IMR-90 (cell line): ENCODE data around the gene ATP5PD. TPM values are rescaled to one million over a fixed set of nuclear protein-coding genes. Genes with fewer than 3 reads are reported as not detected.

Source experiments
- ATAC-seq: fragments of 200-7000 bp; cut with Tn5 transposase; 2 replicates; pipeline ENCODE4 v1.9.1; 2020; ENCODE audit warnings: low read depth, mild to moderate bottlenecking, moderate library complexity
- BruUV-seq: library from RNA; stranded (reverse); fragments of 400-500 nt; replicated peaks from 2 replicates; lab custom pipeline; 2021; lab: Mats Ljungman, UMichigan
- CTCF ChIA-PET: fragments of 300-600 bp; formaldehyde crosslinking; extraction: SDS; loops from one replicate; lab custom pipeline; 2021; ENCODE audit warnings: antibody characterized with exemption; lab: Yijun Ruan, JAX
- POLR2A ChIA-PET: fragments of 300-600 bp; sonication (Branson Sonifier 250); formaldehyde crosslinking; loops from one replicate; lab custom pipeline; 2022; ENCODE audit warnings: antibody characterized with exemption; ENCODE audit not compliant: unreplicated experiment; lab: Charles Lee
- DNase-seq: peaks from one replicate; pipeline ENCODE4 v3.0.0; 2013
- H2AFZ ChIP-seq: replicated peaks from 2 replicates; pipeline ENCODE3; 2013; ENCODE audit warnings: low read length, mild to moderate bottlenecking; ENCODE audit not compliant: poor library complexity
- H2AK5ac ChIP-seq: 2 replicates; pipeline ENCODE4 v1.6.1; 2013; ENCODE audit warnings: low read depth, low read length, inconsistent platforms
- H2AK9ac ChIP-seq: replicated peaks from 2 replicates; pipeline ENCODE3; 2013; ENCODE audit warnings: mild to moderate bottlenecking, low read depth, low read length, moderate library complexity; ENCODE audit not compliant: poor library complexity
- H2BK120ac ChIP-seq: 2 replicates; pipeline ENCODE4 v1.6.1; 2013; ENCODE audit warnings: low read depth, low read length, inconsistent platforms
- H2BK15ac ChIP-seq: 3 replicates; pipeline ENCODE4 v1.6.1; 2013; ENCODE audit warnings: low read depth, low read length, inconsistent platforms
- H2BK20ac ChIP-seq: 2 replicates; pipeline ENCODE4 v1.6.1; 2013; ENCODE audit warnings: low read depth, mild to moderate bottlenecking, inconsistent platforms, low read length, moderate library complexity
- H2BK5ac ChIP-seq: 2 replicates; pipeline ENCODE4 v1.6.1; 2013; ENCODE audit warnings: mild to moderate bottlenecking, low read depth, low read length, inconsistent platforms; ENCODE audit not compliant: poor library complexity, severe bottlenecking
- H3K14ac ChIP-seq: replicated peaks from 2 replicates; pipeline ENCODE4 v1.6.1; 2013; ENCODE audit warnings: low read depth, low read length, inconsistent platforms
- H3K18ac ChIP-seq: 2 replicates; pipeline ENCODE4 v1.6.1; 2013; ENCODE audit warnings: low read depth, low read length, control low read depth
- H3K23ac ChIP-seq: 2 replicates; pipeline ENCODE4 v1.6.1; 2013; ENCODE audit warnings: low read depth, low read length, inconsistent platforms
- H3K27ac ChIP-seq: 2 replicates; pipeline ENCODE4 v1.5.1; 2013; ENCODE audit warnings: mild to moderate bottlenecking, control low read depth, low read length; ENCODE audit not compliant: insufficient read depth
- H3K27me3 ChIP-seq: 2 replicates; pipeline ENCODE4 v1.6.1; 2013; ENCODE audit warnings: low read length; ENCODE audit not compliant: control insufficient read depth, insufficient read depth
- H3K36me3 ChIP-seq: 2 replicates; pipeline ENCODE4 v1.6.1; 2013; ENCODE audit warnings: low read length, mixed read lengths; ENCODE audit not compliant: control insufficient read depth, insufficient read depth
- H3K4ac ChIP-seq: 2 replicates; pipeline ENCODE4 v1.6.1; 2013; ENCODE audit warnings: low read depth, low read length, inconsistent platforms
- H3K4me1 ChIP-seq: 2 replicates; pipeline ENCODE4 v1.6.1; 2013; ENCODE audit warnings: low read length, mixed read lengths; ENCODE audit not compliant: control insufficient read depth, insufficient read depth
- H3K4me2 ChIP-seq: 2 replicates; pipeline ENCODE4 v1.6.1; 2013; ENCODE audit warnings: low read depth, mild to moderate bottlenecking, control low read depth, low read length, moderate library complexity
- H3K4me3 ChIP-seq: 2 replicates; pipeline ENCODE4 v1.5.1; 2013; ENCODE audit warnings: low read depth, mild to moderate bottlenecking, control low read depth, low read length, moderate library complexity; ENCODE audit not compliant: insufficient read depth
- H3K56ac ChIP-seq: 2 replicates; pipeline ENCODE4 v1.6.1; 2013; ENCODE audit warnings: low read length, inconsistent platforms; ENCODE audit not compliant: insufficient read depth; ENCODE audit errors: extremely low read depth
- H3K79me1 ChIP-seq, 2 experiments: 2 replicates each; pipeline ENCODE4 v1.6.1; 2013; ENCODE audit warnings: low read length in 2 of 2, inconsistent platforms in 1 of 2, low read depth in 1 of 2
- H3K9ac ChIP-seq: 2 replicates; pipeline ENCODE4 v1.6.1; 2013; ENCODE audit warnings: low read depth, low read length, control low read depth
- H3K9me1 ChIP-seq: 2 replicates; pipeline ENCODE4 v1.6.1; 2013; ENCODE audit warnings: low read length, inconsistent platforms; ENCODE audit not compliant: insufficient read depth
- H3K9me3 ChIP-seq: 2 replicates; pipeline ENCODE4 v1.6.1; 2013; ENCODE audit warnings: low read length; ENCODE audit not compliant: control insufficient read depth, insufficient read depth
- H4K20me1 ChIP-seq: 2 replicates; pipeline ENCODE4 v1.6.1; 2013; ENCODE audit warnings: low read length, inconsistent platforms; ENCODE audit not compliant: insufficient read depth
- H4K5ac ChIP-seq: 2 replicates; pipeline ENCODE4 v1.6.1; 2013; ENCODE audit warnings: mild to moderate bottlenecking, low read depth, low read length, control low read depth
- H4K8ac ChIP-seq, 2 experiments: 2 replicates each; pipeline ENCODE4 v1.6.1; 2013; ENCODE audit warnings: low read depth in 2 of 2, low read length in 2 of 2, control low read depth in 1 of 2, inconsistent platforms in 1 of 2
- H4K91ac ChIP-seq: 2 replicates; pipeline ENCODE4 v1.6.1; 2013; ENCODE audit warnings: low read depth, low read length, inconsistent platforms; ENCODE audit not compliant: insufficient read depth
- FOS ChIP-seq: fragments of 150-350 bp; IDR thresholded peaks from 2 replicates; pipeline ENCODE4 v1.6.1; 2016; ENCODE audit warnings: low read depth, low read length
- MAZ ChIP-seq: IDR thresholded peaks from 2 replicates; pipeline ENCODE4 v1.6.1; 2012; ENCODE audit warnings: low read depth, mild to moderate bottlenecking, low read length, improper control_type of control experiment, moderate library complexity, borderline replicate concordance
- NFE2L2 ChIP-seq: fragments of 150-350 bp; IDR thresholded peaks from 2 replicates; pipeline ENCODE4 v1.6.1; 2016; ENCODE audit warnings: low read depth, mild to moderate bottlenecking, low read length
- POLR2A ChIP-seq: IDR thresholded peaks from 2 replicates; pipeline ENCODE4 v1.6.1; 2012; ENCODE audit warnings: mild to moderate bottlenecking, low read depth, low read length
- RAD21 ChIP-seq: IDR thresholded peaks from 2 replicates; pipeline ENCODE4 v1.6.1; 2012; ENCODE audit warnings: low read length, improper control_type of control experiment
- RFX5 ChIP-seq: IDR thresholded peaks from 2 replicates; pipeline ENCODE4 v1.8.0; 2012; ENCODE audit warnings: low read depth, mild to moderate bottlenecking, low read length, moderate library complexity
- SMC3 ChIP-seq: fragments of 150-350 bp; IDR thresholded peaks from 2 replicates; pipeline ENCODE4 v1.6.1; 2016; ENCODE audit warnings: low read depth, mild to moderate bottlenecking, antibody characterized with exemption, low read length, moderate library complexity
- USF2 ChIP-seq: fragments of 150-350 bp; IDR thresholded peaks from 2 replicates; pipeline ENCODE4 v1.6.1; 2017; ENCODE audit warnings: mild to moderate bottlenecking, antibody characterized with exemption, low read length, low read depth
- WGBS, 2 experiments: methylation state at CpG; one replicate each; pipeline versions ENCODE4 v1.1.5 to v1.1.7; 2013; ENCODE audit warnings: missing lambda C conversion rate in 2 of 2; ENCODE audit not compliant: insufficient read length in 1 of 2; ENCODE audit errors: extremely low coverage in 2 of 2; 5-methylcytosine and 5-hydroxymethylcytosine counted together
- dilution Hi-C: fragments of 300-500 bp; cut with HindIII; formaldehyde crosslinking; loops from one replicate; pipeline ENCODE4 v1.14.3; 2018; ENCODE audit warnings: low sequenced_read_pairs; ENCODE audit not compliant: unreplicated experiment
- in situ Hi-C: fragments of 300-500 bp; cut with MboI; formaldehyde crosslinking; loops from 3 replicates; pipeline ENCODE4 v1.14.3; 2019; ENCODE audit warnings: low sequenced_read_pairs, inconsistent platforms, mixed read lengths
- intact Hi-C: fragments of 100-400 bp; cut with micrococcal nuclease; formaldehyde crosslinking; loops from 2 replicates; pipeline ENCODE4 v1.10.0; 2022
- polyA plus RNA-seq, 3 experiments: library from polyadenylated mRNA; depleted of rRNA; stranded (reverse); fragments of >200 nt; gene quantifications; 2 replicates each; pipeline ENCODE4 v1.2.3, GENCODE V29; 2012; ENCODE audit warnings: low replicate concordance in 1 of 3
- total RNA-seq: library from RNA; depleted of rRNA; stranded (reverse); fragments of >200 nt; gene quantifications from 2 replicates; pipeline ENCODE4 v1.2.3, GENCODE V29; 2012
- TF ChIP-seq, protein P1 (sequence below): fragments of 150-350 bp; IDR thresholded peaks from 2 replicates; pipeline ENCODE4 v1.6.1; 2016; ENCODE audit warnings: low read depth, mild to moderate bottlenecking, low read length, moderate library complexity, borderline replicate concordance

ATP5PD gene
- total and polyA plus RNA-seq, 2 of the 4 experiments (the other 2 are of a cell fraction) = 373 to 425 TPM

GRCh38 chr17:75049057-75049456 is 2.3 kb upstream of the ATP5PD start:
- peak overlapping the region; percentile 34; the same call in 1 of the 2 replicates for H3K23ac ChIP-seq
- no peak overlapping the region for H3K4me2 ChIP-seq
- no peak overlapping the region for H4K5ac ChIP-seq
- H2AK5ac ChIP-seq = no peak overlapping the region
- in situ Hi-C loops = no loop called here
- no peaks in the 10 kb centered on the region for H3K9me3 ChIP-seq
- WGBS, 2 experiments = 100% methylated on average over 1 of the region's 5 CpGs; no CpG with 5 or more reads in 1 of the 2 experiments
- dilution Hi-C loops = no loop called here
- no peak overlapping the region for H2BK15ac ChIP-seq
- BruUV-seq = no TSS peak
- no peak overlapping the region for H3K9ac ChIP-seq
- H3K56ac ChIP-seq = no peak overlapping the region
- peaks cover 19 to 43% of the 10 kb centered on the region in 2 experiments for H3K79me1 ChIP-seq
- H3K9me1 ChIP-seq = no peaks in the 10 kb centered on the region
- no peak overlapping the region for H3K4me3 ChIP-seq
- no peak for DNase-seq
- H2BK5ac ChIP-seq = no peak overlapping the region
- no peak overlapping the region for H3K4ac ChIP-seq
- ChIA-PET POLR2A (interaction anchor here (0.5 kb wide), 1 partner anchor 83 kb away, joined by 16 read pairs; no protein-coding TSS in a partner anchor), CTCF (interaction anchor here (0.9 kb wide), 3 partner anchors 9 to 14 kb away, joined by 3 read pairs; no protein-coding TSS in a partner anchor)
- no peak overlapping the region for H3K27ac ChIP-seq
- no peak overlapping the region for H2AK9ac ChIP-seq
- H3K4me1 ChIP-seq = no peaks in the 10 kb centered on the region; the same call in 1 of the 2 replicates
- H4K91ac ChIP-seq = no peak overlapping the region
- no peak overlapping the region for H3K18ac ChIP-seq
- H3K27me3 ChIP-seq = no peaks in the 10 kb centered on the region
- H3K14ac ChIP-seq = no peak overlapping the region
- peaks cover 14% of the 10 kb centered on the region for H3K36me3 ChIP-seq
- TF ChIP-seq SMC3 (no peak), FOS (no peak), RFX5 (no peak), POLR2A (no peak), NFE2L2 (no peak), MAZ (no peak), USF2 (no peak), RAD21 (no peak)
- TF ChIP-seq, protein P1, sequence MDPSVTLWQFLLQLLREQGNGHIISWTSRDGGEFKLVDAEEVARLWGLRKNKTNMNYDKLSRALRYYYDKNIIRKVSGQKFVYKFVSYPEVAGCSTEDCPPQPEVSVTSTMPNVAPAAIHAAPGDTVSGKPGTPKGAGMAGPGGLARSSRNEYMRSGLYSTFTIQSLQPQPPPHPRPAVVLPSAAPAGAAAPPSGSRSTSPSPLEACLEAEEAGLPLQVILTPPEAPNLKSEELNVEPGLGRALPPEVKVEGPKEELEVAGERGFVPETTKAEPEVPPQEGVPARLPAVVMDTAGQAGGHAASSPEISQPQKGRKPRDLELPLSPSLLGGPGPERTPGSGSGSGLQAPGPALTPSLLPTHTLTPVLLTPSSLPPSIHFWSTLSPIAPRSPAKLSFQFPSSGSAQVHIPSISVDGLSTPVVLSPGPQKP = no peak
- H2BK120ac ChIP-seq = no peak overlapping the region
- no peak for ATAC-seq
- 0 out of 2 replicates have a peak, but pooled peaks cover 3% of the 10 kb centered on the region for H4K20me1 ChIP-seq
- no peak overlapping the region for H4K8ac ChIP-seq
- intact Hi-C loops = loop anchor here (5.0 kb wide), 1 partner anchor 87 kb away; no protein-coding TSS in a partner anchor
- H2AFZ ChIP-seq = no peak overlapping the region
- H2BK20ac ChIP-seq = no peak overlapping the region
